Measurements from ENCODE around the gene CACNA2D2.

DNA sequence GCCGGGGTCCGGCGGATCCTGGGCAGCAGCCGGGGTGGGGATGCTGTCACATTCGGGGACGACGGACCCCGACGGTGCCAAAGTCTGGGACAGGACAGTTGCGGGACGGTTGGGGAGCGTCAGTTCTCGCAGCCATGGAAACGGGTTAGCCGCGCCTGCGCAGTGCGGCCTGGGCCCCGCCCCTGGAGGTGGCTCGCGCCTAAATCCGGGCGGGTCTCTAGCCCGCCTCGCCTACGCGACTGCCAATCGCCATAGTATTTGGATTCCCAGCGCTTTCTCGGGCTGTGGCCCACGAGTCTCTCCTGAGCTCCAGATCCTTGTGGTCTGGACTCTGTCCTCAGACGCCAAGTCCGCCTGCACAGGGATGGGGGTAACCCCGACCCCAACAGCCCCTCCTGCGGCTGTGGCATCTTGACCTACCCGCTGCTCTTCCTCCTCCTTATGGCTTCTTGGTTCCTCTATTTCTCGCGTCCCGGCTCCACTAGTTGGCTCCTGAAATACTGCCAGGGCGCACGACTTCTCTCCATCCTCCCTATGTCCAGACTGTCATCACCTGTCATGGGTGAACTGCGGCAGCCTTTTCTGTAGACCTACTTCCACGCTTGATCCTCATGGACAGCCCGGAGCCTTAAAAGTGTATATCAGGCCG, 157.7 kb downstream of the CACNA2D2 start, which contains the start of gene ZMYND10:
- TF ChIP-seq, protein P1, sequence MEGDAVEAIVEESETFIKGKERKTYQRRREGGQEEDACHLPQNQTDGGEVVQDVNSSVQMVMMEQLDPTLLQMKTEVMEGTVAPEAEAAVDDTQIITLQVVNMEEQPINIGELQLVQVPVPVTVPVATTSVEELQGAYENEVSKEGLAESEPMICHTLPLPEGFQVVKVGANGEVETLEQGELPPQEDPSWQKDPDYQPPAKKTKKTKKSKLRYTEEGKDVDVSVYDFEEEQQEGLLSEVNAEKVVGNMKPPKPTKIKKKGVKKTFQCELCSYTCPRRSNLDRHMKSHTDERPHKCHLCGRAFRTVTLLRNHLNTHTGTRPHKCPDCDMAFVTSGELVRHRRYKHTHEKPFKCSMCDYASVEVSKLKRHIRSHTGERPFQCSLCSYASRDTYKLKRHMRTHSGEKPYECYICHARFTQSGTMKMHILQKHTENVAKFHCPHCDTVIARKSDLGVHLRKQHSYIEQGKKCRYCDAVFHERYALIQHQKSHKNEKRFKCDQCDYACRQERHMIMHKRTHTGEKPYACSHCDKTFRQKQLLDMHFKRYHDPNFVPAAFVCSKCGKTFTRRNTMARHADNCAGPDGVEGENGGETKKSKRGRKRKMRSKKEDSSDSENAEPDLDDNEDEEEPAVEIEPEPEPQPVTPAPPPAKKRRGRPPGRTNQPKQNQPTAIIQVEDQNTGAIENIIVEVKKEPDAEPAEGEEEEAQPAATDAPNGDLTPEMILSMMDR (IDR thresholded peaks at IDR 0.05; ENCODE audit: borderline replicate concordance, extremely low read depth, low read length, poor library complexity, severe bottlenecking), result no peak
- TF ChIP-seq EZH2 (IDR thresholded peaks at IDR 0.05; ENCODE audit: borderline replicate concordance, low read depth, low read length, severe bottlenecking), result no peak

All from DND-41 (cell line).